ENCODE results near the gene CYBRD1. TPM values are rescaled to one million over a fixed set of nuclear protein-coding genes. Genes with fewer than 3 reads are reported as not detected.

The CYBRD1 gene
- total RNA-seq, 4 donors from 2014 or later = 50.7 to 124 (median 63.9) TPM

DNA sequence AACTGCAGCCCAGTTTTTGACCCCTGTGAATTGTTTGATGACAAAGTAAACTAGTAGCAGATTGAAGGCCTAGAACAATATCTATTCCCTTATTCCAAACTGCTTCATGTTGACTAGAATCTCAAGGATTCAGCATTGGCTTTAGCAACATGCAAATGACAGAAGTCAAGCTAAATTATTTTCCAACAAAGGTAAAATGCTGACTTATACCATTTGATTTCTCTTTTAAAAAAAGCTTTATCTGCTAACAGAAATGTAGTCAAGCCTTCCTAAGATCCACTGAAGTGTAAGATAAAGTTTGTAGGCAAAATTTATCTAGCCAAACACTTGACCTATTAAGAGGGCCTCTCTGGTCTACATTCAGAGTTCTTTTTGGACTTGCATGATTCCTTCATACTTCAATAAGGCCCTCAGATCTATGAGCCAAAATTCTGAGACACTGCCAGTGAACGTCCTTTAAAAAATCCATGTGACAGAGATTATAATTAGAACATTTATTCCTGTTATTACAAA, 9.5 kb upstream of the CYBRD1 start:
- no peak for DNase-seq
- intact Hi-C loops (cut with DNase I; ENCODE audit: low total_unique reads) = no loop called here
- WGBS, 2 donors (ENCODE audit: low coverage in 1 of 2) = 57 to 64% methylated on average over 1 of the region's 1 CpG
- Histone ChIP-seq H3K4me1 (no peaks in the 10 kb centered on the region), H3K36me3 (no peaks in the 10 kb centered on the region), H3K4me3 (no peak overlapping the region), H3K9me3 (no peaks in the 10 kb centered on the region), H3K27me3 (no peaks in the 10 kb centered on the region), H3K27ac (no peak overlapping the region)
- TF ChIP-seq POLR2AphosphoS5 (IDR thresholded peaks at IDR 0.05) (no peak), EP300 (IDR thresholded peaks at IDR 0.05; ENCODE audit: low read depth) (no peak), POLR2A (IDR thresholded peaks at IDR 0.05) (no peak)
- TF ChIP-seq, protein P1, sequence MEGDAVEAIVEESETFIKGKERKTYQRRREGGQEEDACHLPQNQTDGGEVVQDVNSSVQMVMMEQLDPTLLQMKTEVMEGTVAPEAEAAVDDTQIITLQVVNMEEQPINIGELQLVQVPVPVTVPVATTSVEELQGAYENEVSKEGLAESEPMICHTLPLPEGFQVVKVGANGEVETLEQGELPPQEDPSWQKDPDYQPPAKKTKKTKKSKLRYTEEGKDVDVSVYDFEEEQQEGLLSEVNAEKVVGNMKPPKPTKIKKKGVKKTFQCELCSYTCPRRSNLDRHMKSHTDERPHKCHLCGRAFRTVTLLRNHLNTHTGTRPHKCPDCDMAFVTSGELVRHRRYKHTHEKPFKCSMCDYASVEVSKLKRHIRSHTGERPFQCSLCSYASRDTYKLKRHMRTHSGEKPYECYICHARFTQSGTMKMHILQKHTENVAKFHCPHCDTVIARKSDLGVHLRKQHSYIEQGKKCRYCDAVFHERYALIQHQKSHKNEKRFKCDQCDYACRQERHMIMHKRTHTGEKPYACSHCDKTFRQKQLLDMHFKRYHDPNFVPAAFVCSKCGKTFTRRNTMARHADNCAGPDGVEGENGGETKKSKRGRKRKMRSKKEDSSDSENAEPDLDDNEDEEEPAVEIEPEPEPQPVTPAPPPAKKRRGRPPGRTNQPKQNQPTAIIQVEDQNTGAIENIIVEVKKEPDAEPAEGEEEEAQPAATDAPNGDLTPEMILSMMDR (IDR thresholded peaks at IDR 0.05) = no peak
- in situ Hi-C loops (cut with MboI; ENCODE audit: low pct_ligation_motif_present in 1 of 4, low pct_unique_long_range_greater_than_20kb in 1 of 4, low sequenced_read_pairs in 3 of 4) = no loop called here

DNA sequence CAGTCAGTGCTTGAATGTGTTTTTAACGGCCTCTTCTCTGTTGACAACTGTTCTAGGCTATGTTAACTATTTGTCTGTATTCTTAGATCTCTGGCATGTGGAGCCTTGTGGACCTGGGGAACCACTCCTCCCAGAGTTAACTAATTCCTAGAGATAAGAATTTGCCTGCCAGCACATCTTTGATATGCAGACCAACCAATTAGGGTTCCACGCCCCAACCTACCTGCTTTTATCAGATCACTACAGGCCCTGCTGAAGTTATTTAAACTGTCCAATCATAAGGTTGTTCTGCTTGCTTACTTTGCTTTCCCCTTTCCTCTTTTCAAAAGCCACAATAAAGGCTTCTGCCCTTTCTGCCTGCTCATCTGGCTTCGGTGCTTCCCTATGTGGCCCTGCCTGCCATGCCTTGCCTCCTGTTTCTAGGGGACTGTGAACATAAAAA, 8.5 kb upstream of the CYBRD1 start:
- in situ Hi-C loops (cut with MboI; ENCODE audit: low pct_ligation_motif_present in 1 of 4, low pct_unique_long_range_greater_than_20kb in 1 of 4, low sequenced_read_pairs in 3 of 4) = no loop called here
- 56 to 65% methylated on average over 3 of the region's 3 CpGs for WGBS, 2 donors (ENCODE audit: low coverage in 1 of 2)
- Histone ChIP-seq H3K9me3 (no peaks in the 10 kb centered on the region), H3K36me3 (no peaks in the 10 kb centered on the region), H3K4me3 (no peak overlapping the region), H3K27ac (no peak overlapping the region), H3K27me3 (no peaks in the 10 kb centered on the region), H3K4me1 (no peaks in the 10 kb centered on the region)
- TF ChIP-seq EP300 (IDR thresholded peaks at IDR 0.05; ENCODE audit: low read depth) = no peak
- TF ChIP-seq POLR2A (IDR thresholded peaks at IDR 0.05) = no peak
- TF ChIP-seq, protein P1 (IDR thresholded peaks at IDR 0.05) = no peak
- no peak for TF ChIP-seq POLR2AphosphoS5 (IDR thresholded peaks at IDR 0.05)
- intact Hi-C loops (cut with DNase I; ENCODE audit: low total_unique reads) = no loop called here
- DNase-seq = no peak

DNA sequence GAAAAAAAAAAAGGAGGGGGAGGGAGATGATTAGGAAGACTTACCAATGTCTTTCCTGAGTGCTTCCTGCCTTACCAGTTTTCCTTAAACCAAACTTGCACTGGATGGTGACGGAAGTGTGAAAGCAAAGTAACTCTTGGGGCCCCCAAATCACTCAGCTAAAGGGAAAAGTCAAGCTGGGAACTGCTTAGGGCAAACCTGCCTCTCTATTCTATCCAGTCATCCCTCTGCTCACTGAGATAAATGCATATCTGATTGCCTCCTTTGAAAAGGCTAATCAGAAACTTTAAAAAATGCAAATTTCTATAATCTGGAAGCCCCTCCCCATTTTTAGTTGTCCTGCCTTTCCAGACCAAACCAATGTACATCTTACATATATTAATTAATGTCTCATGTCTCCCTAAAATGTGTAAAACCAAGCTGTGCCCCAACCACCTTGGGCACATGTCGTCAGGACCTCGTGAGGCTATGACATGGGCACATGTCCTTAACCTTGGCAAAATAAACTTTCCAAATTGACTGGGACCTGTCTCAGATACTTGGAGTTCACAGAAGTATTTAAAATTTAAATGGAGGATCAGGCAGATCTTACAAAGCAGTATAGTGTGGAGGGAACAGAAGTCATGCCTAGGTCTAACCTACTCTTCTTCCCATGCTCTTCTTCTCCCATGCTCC, 7.2 kb upstream of the CYBRD1 start:
- no peak overlapping the region for H3K27ac ChIP-seq
- TF ChIP-seq POLR2AphosphoS5 (IDR thresholded peaks at IDR 0.05) = no peak
- TF ChIP-seq, protein P1 (IDR thresholded peaks at IDR 0.05) = no peak
- intact Hi-C loops (cut with DNase I; ENCODE audit: low total_unique reads) = no loop called here
- no peaks in the 10 kb centered on the region for H3K27me3 ChIP-seq
- H3K4me3 ChIP-seq = no peak overlapping the region
- in situ Hi-C loops (cut with MboI; ENCODE audit: low pct_ligation_motif_present in 1 of 4, low pct_unique_long_range_greater_than_20kb in 1 of 4, low sequenced_read_pairs in 3 of 4) = no loop called here
- DNase-seq = no peak
- no peaks in the 10 kb centered on the region for H3K9me3 ChIP-seq
- WGBS, 2 donors (ENCODE audit: low coverage in 1 of 2) = 90 to 94% methylated on average over 3 of the region's 3 CpGs
- no peaks in the 10 kb centered on the region for H3K4me1 ChIP-seq
- H3K36me3 ChIP-seq = no peaks in the 10 kb centered on the region

DNA sequence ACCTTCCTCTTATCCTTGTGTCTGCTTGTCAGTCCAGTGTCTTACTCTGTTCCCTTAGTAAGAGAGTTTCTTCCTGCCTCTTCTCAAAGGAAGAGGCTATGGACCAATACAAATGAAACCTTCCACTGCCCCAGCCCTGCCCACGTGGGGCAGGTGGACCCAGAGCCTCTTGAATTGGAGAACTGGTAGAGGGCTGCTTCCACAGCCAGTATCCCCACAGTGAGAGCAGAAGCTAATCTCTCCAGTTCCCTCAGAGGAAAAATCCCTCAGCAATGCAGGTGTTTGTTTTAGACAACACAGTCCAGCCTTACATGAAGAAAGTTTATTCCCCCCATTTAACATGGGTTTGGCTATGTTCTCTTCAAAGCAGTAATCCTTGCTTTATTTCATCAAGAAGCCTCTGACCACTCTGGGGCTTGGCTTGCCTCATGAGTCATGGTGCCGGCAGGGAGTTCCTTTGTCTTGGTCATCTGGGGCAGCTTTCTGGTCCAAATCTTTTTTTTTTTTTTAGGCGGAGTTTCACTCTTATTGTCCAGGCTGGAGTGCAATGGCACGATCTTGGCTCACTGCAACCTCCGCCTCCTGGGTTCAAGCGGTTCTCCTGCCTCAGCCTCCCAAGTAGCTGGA, 6.5 kb upstream of the CYBRD1 start:
- in situ Hi-C loops (cut with MboI; ENCODE audit: low pct_ligation_motif_present in 1 of 4, low pct_unique_long_range_greater_than_20kb in 1 of 4, low sequenced_read_pairs in 3 of 4) = no loop called here
- 73 to 96% methylated on average over 5 to 6 of the region's 6 CpGs for WGBS, 2 donors (ENCODE audit: low coverage in 1 of 2)
- no peaks in the 10 kb centered on the region for H3K36me3 ChIP-seq
- intact Hi-C loops (cut with DNase I; ENCODE audit: low total_unique reads) = no loop called here
- no peaks in the 10 kb centered on the region for H3K27me3 ChIP-seq
- no peak overlapping the region for H3K27ac ChIP-seq
- no peaks in the 10 kb centered on the region for H3K9me3 ChIP-seq
- no peak overlapping the region for H3K4me3 ChIP-seq
- TF ChIP-seq POLR2A (IDR thresholded peaks at IDR 0.05) = no peak
- TF ChIP-seq, protein P1 (IDR thresholded peaks at IDR 0.05) = no peak
- no peak for TF ChIP-seq EP300 (IDR thresholded peaks at IDR 0.05; ENCODE audit: low read depth)
- TF ChIP-seq POLR2AphosphoS5 (IDR thresholded peaks at IDR 0.05) = no peak
- no peak for DNase-seq
- no peaks in the 10 kb centered on the region for H3K4me1 ChIP-seq

Measured in transverse colon (tissue), 4 donors.